Esophagus squamous epithelium (tissue), 4 donors: ENCODE measurements around the gene RCSD1.

ENCODE experiments used
- CTCF ChIP-seq, 6 experiments: fragments of 450-650 bp in 4 of 6; fragments of 200-600 bp in 2 of 6; sonication (generic) in 2 of 6; IDR thresholded peaks; one replicate each; pipeline ENCODE4 v1.5.1; 2016 to 2019; ENCODE audit warnings: antibody characterized with exemption in 6 of 6, mild to moderate bottlenecking in 4 of 6, moderate library complexity in 4 of 6
- POLR2A ChIP-seq, 4 donors: fragments of 450-650 bp; IDR thresholded peaks; one replicate each; pipeline ENCODE4 v1.6.1; 2017; ENCODE audit warnings: antibody characterized with exemption in 4 of 4, mild to moderate bottlenecking in 4 of 4, moderate library complexity in 3 of 4

GRCh38 chr1:167620002-167620401 is 10.0 kb upstream of the RCSD1 start:
- TF ChIP-seq CTCF (IDR thresholded peaks at IDR 0.05) (no peak), POLR2A (IDR thresholded peaks at IDR 0.05) (no peak)
